ENCODE measurements around the gene FAM193A.
"Not testable (repeated sequence)": the region's sequence is repeated elsewhere in the genome, so short reads cannot be mapped to it uniquely, and the experiment has no call there.

FAM193A gene

GRCh38 chr4:2615821-2616220, 79.4 kb downstream of the FAM193A start:
- no peak for DNase-seq (ENCODE audit: low read depth)

- DNase-seq (ENCODE audit: low read depth) = no peak
These were observed 81.5 kb downstream of the FAM193A start for GRCh38 chr4:2617955-2618354.

- not testable (repeated sequence) for DNase-seq (ENCODE audit: low read depth)
These were observed 82.3 kb downstream of the FAM193A start for GRCh38 chr4:2618729-2619128.

- DNase-seq (ENCODE audit: low read depth) = no peak
These were observed 83.0 kb downstream of the FAM193A start for GRCh38 chr4:2619459-2619858.

- no peak for DNase-seq (ENCODE audit: low read depth)
These were observed 85.0 kb downstream of the FAM193A start for GRCh38 chr4:2621419-2621818.

- DNase-seq (ENCODE audit: low read depth) = no peak
These were observed 87.0 kb downstream of the FAM193A start for GRCh38 chr4:2623442-2623841.

- DNase-seq (ENCODE audit: low read depth) = no peak
These were observed 88.5 kb downstream of the FAM193A start for GRCh38 chr4:2624782-2625530.

- DNase-seq (ENCODE audit: low read depth) = no peak
These were observed 89.8 kb downstream of the FAM193A start for GRCh38 chr4:2626231-2626630.

GRCh38 chr4:2630556-2631273, 94.3 kb downstream of the FAM193A start:
- no peak for DNase-seq (ENCODE audit: low read depth)

- no peak for DNase-seq (ENCODE audit: low read depth)
These were observed 97.6 kb downstream of the FAM193A start for GRCh38 chr4:2634014-2634413.

- no peak for DNase-seq (ENCODE audit: low read depth)
These were observed 99.9 kb downstream of the FAM193A start for GRCh38 chr4:2636331-2636730.

GRCh38 chr4:2636994-2637393, 100.5 kb downstream of the FAM193A start:
- not testable (repeated sequence) for DNase-seq (ENCODE audit: low read depth)

- no peak for DNase-seq (ENCODE audit: low read depth)
These were observed 101.6 kb downstream of the FAM193A start for GRCh38 chr4:2637956-2638552.

GRCh38 chr4:2638730-2639129, 102.3 kb downstream of the FAM193A start:
- DNase-seq (ENCODE audit: low read depth) = no peak

GRCh38 chr4:2642968-2643367, 106.5 kb downstream of the FAM193A start:
- no peak for DNase-seq (ENCODE audit: low read depth)

GRCh38 chr4:2643555-2643954, 107.1 kb downstream of the FAM193A start:
- no peak for DNase-seq (ENCODE audit: low read depth)

- no peak for DNase-seq (ENCODE audit: low read depth)
These were observed 110.1 kb downstream of the FAM193A start for GRCh38 chr4:2646396-2647149.

GRCh38 chr4:2647403-2648158, 111.1 kb downstream of the FAM193A start:
- DNase-seq (ENCODE audit: low read depth) = no peak

- no peak for DNase-seq (ENCODE audit: low read depth)
These were observed 111.8 kb downstream of the FAM193A start for GRCh38 chr4:2648159-2648814.

- DNase-seq (ENCODE audit: low read depth) = no peak
These were observed 113.2 kb downstream of the FAM193A start for GRCh38 chr4:2649604-2650114.

- DNase-seq (ENCODE audit: low read depth) = no peak
These were observed 113.8 kb downstream of the FAM193A start for GRCh38 chr4:2650276-2650675.

All from stimulated activated CD4-positive, alpha-beta T cell treated with anti-CD3 and anti-CD28 coated beads, Interleukin-2, amount 100 ng/mL, for 4 hours (primary cell).